Left lung (tissue), 10 donors: ENCODE results near the gene S100A5. TPM values are rescaled to one million over a fixed set of nuclear protein-coding genes. Genes with fewer than 3 reads are reported as not detected.
A peak's percentile ranks its signal among the peaks of the same experiment; 100 is the strongest.

Source experiments
- ATAC-seq: fragments of 200-7000 bp; cut with Tn5 transposase; one replicate; pipeline ENCODE4 v1.9.1; 2020; ENCODE audit warnings: moderate library complexity
- DNase-seq, 4 donors: peaks; one replicate each; pipeline ENCODE4 v3.0.0-alpha.2; 2013 to 2020
- H3K27ac ChIP-seq, 2 donors: fragments of 200-600 bp; sonication (generic) in 1 of 2; one replicate each; pipeline versions ENCODE4 v1.5.0 to v1.8.0; 2020 to 2021
- H3K27me3 ChIP-seq, 2 donors: fragments of 200-600 bp; sonication (generic) in 1 of 2; one replicate each; pipeline versions ENCODE4 v1.5.0 to v1.8.0; 2020 to 2021
- H3K36me3 ChIP-seq, 2 donors: fragments of 200-600 bp; sonication (generic) in 1 of 2; one replicate each; pipeline versions ENCODE4 v1.5.0 to v1.8.0; 2020 to 2021
- H3K4me1 ChIP-seq, 2 donors: fragments of 200-600 bp; one replicate each; pipeline ENCODE4 v1.8.0; 2021
- H3K4me3 ChIP-seq, 2 donors: fragments of 200-600 bp; sonication (generic) in 1 of 2; one replicate each; pipeline versions ENCODE4 v1.5.0 to v1.8.0; 2020 to 2021; ENCODE audit warnings: mild to moderate bottlenecking in 1 of 2
- H3K9me3 ChIP-seq, 2 donors: fragments of 200-600 bp; sonication (generic) in 1 of 2; one replicate each; pipeline versions ENCODE4 v1.5.0 to v1.8.0; 2020 to 2021
- CTCF ChIP-seq, 2 donors: fragments of 200-600 bp; sonication (generic) in 1 of 2; IDR thresholded peaks; one replicate each; pipeline versions ENCODE4 v1.5.0 to v1.8.0; 2021; ENCODE audit warnings: antibody characterized with exemption in 2 of 2
- intact Hi-C, 2 donors: fragments of 100-400 bp; cut with DNase I; formaldehyde crosslinking; loops; one replicate each; pipeline versions ENCODE4 v1.11.2 to v1.14.2; 2022
- polyA plus RNA-seq, 6 donors: library from polyadenylated mRNA; unstranded; fragments of 120-200 nt; gene quantifications; one replicate each; pipeline ENCODE4 v1.2.1, GENCODE V29; 2013; ENCODE audit not compliant: insufficient read length in 6 of 6
- total RNA-seq, 2 donors: library from RNA; stranded (reverse); fragmentation: NEBNext Ultra II Directional; extraction: Animal tissue kit (Norgen Biotek cat#: 25700); gene quantifications; one replicate each; pipeline ENCODE4 v1.2.1, GENCODE V29; 2021
- donor health status: DM: no; HTN: yes; CAD: no.
- donor health status: DM: no; HTN: no; CAD: no.

The S100A5 gene
- total and polyA plus RNA-seq, 8 donors = 0.18 to 0.42 (median 0.36) TPM; not detected in 4

GRCh38 chr1:153515504-153516394, 25.0 kb downstream of the S100A5 start:
- no peak for TF ChIP-seq CTCF (IDR thresholded peaks at IDR 0.05)
- no peaks in the 10 kb centered on the region for H3K36me3 ChIP-seq
- H3K4me1 ChIP-seq = peaks cover 9 to 46% of the 10 kb centered on the region in 2 donors
- ATAC-seq = peak; percentile 95
- intact Hi-C loops = loop anchor here in 1 of 2 donors (10.0 kb wide), 1 partner anchor 49 kb away; the partner anchor contains the start of gene S100A2
- peak in 1 of 4 donors; percentile 78 for DNase-seq
- no peaks in the 10 kb centered on the region for H3K9me3 ChIP-seq
- no peak overlapping the region for H3K4me3 ChIP-seq
- H3K27me3 ChIP-seq = no peaks in the 10 kb centered on the region
- H3K27ac ChIP-seq = peak overlapping the region in 1 of 2 donors; percentile 77

- DNase-seq = no peak
Measured at GRCh38 chr1:153513666-153514065, 27.1 kb downstream of the S100A5 start.

GRCh38 chr1:153513023-153513422, 27.7 kb downstream of the S100A5 start:
- Histone ChIP-seq H3K9me3 (no peaks in the 10 kb centered on the region), H3K27ac (no peak overlapping the region), H3K36me3 (no peaks in the 10 kb centered on the region), H3K4me1 (peaks cover 9 to 37% of the 10 kb centered on the region in 2 donors), H3K27me3 (no peaks in the 10 kb centered on the region), H3K4me3 (no peak overlapping the region)
- DNase-seq (no peak), ATAC-seq (no peak)
- intact Hi-C loops = loop anchor here (5.0 to 10.0 kb wide), 2 partner anchors 52 to 54 kb away; partner anchors contain the start of gene S100A2 (in 2 of the 2)
- TF ChIP-seq CTCF (IDR thresholded peaks at IDR 0.05) = no peak

More at GRCh38 chr1:153513666-153514065, 27.1 kb downstream of the S100A5 start:
- Histone ChIP-seq H3K4me1 (peaks cover 9 to 42% of the 10 kb centered on the region in 2 donors), H3K27me3 (no peaks in the 10 kb centered on the region), H3K4me3 (no peak overlapping the region), H3K36me3 (no peaks in the 10 kb centered on the region), H3K9me3 (no peaks in the 10 kb centered on the region), H3K27ac (no peak overlapping the region)
- ATAC-seq = no peak
- no peak for TF ChIP-seq CTCF (IDR thresholded peaks at IDR 0.05)
- intact Hi-C loops = loop anchor here (5.0 to 10.0 kb wide), 2 partner anchors 51 to 54 kb away; partner anchors contain the start of gene S100A2 (in 2 of the 2)

GRCh38 chr1:153510984-153511410, 29.7 kb downstream of the S100A5 start:
- no peaks in the 10 kb centered on the region for H3K27me3 ChIP-seq
- H3K4me1 ChIP-seq = peaks cover 8 to 28% of the 10 kb centered on the region in 2 donors
- ATAC-seq = peak; percentile 76
- no peak overlapping the region for H3K4me3 ChIP-seq
- intact Hi-C loops = loop anchor here (5.0 to 10.0 kb wide), 2 partner anchors 54 to 56 kb away; partner anchors contain the start of gene S100A2 (in 2 of the 2)
- DNase-seq = peak; percentile 70 to 93 (median 85)
- no peak overlapping the region for H3K27ac ChIP-seq
- peak; percentile 80 to 87 for TF ChIP-seq CTCF (IDR thresholded peaks at IDR 0.05)
- H3K36me3 ChIP-seq = no peaks in the 10 kb centered on the region
- no peaks in the 10 kb centered on the region for H3K9me3 ChIP-seq
